GM10847 (cell line): ENCODE results near the gene CDKN1C.

Experiments used
- POLR2A ChIP-seq: IDR thresholded peaks from 2 replicates; pipeline ENCODE4 v1.6.1; 2011; ENCODE audit not compliant: insufficient read length; ENCODE audit errors: extremely low read depth

CDKN1C gene

DNA sequence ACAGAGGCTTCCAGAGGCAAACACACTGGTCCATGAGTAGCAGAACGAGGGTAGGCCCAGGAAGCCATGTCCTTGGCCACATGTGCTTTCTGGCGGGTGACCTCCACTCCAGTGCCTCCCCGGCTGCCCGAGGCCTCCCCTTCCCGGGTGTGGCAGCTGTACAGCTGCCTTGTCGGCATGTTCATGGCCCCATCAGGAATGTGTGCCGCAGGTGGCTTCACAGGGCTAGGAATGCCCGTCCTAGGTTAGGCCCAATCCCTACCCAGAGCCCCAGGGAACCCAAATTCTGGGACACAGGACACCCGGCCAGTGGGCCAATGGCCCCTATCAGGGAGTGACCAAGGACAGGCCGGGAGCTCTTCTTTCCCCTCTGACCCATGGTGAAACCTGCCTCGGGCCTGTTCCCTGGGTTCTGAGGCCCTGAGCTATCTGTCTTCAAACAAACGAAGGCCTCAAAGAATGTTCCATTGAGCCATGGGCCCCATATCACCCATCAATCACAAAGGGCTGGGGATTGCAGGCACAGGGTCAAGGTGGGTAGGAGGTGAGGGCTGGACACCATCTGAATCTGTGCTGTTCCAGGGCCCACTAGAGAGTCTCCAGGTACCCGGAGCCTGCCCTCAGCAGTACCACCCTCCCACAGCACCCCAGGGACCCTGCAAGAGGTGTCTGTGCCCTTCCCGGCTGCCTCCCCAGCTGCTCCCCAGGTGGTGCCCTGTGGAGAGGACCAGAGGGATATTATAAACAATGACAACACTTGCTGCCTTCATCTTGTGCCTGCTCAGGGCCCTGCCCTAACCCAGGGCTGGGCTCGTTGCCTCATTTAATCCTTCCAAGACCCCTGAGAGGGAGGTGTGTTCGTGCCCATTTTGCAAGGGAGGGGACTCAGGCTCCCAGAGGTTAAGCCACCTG is 4.0 kb upstream of the CDKN1C start:
- TF ChIP-seq POLR2A = no peak

DNA sequence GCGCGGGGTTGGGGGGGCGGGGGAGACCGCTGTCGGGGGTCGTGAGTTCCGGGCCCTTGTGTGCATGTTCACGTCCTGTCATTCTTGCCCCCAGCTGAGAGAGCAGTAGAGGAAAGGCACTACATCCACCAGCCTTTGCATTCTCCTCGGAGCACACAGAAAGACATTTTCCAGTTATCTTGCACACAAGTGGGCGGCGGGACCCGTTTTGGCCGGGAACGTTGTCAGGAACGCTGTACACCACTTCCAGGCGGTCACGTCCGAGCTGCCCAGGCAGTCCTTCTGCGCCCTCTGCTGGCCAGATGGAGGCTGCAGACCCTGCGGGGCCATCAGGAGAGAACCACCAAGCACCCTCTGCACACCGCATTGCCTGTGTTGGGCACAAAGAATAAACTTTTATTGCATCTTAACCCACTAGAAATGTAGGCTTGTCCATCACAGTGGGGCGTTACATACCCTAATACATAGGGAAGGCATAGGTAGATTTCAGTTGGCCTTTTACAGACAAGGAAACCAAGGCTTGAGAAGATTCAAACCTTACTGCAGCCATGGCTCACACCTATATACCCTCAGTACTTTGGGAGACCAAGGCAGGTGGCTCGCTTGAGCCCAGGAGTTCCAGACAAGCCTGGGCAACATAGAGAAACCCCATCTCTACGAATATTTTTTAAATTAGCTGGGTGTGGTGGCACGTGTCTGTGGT is 2.8 kb upstream of the CDKN1C start:
- no peak for TF ChIP-seq POLR2A

DNA sequence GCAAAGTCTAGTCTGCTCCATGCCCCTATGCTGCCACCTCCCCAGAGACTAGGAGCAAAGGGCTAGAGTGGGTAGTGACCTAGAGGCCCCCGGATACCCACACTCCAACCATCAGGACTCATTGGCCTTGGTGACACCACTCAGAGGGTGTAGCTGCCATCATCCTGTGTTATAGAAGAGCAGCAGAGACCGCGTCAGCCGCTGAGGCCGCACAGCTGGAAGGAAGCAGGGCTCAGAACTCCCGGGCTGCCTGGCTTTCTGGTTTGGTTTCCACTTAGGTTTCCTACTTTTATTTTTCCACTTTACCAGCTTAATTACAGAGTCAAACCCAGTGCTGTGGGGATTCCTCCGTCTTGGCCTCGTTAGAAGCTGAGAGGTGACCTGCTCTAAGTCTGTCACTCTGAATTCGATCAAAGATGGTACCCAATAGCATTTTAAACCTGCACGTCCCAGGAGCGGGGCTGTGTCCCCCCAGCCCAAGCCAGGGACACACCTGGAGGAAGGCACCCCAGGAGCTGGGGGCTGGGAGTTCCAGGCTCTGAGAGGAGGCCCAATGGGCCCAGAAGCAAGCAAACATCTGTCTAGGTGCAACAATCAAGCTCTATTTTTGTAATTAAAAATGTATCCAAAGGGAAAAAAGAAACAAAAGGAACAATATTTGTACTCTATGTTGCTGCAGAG is 2.1 kb upstream of the CDKN1C start:
- no peak for TF ChIP-seq POLR2A

DNA sequence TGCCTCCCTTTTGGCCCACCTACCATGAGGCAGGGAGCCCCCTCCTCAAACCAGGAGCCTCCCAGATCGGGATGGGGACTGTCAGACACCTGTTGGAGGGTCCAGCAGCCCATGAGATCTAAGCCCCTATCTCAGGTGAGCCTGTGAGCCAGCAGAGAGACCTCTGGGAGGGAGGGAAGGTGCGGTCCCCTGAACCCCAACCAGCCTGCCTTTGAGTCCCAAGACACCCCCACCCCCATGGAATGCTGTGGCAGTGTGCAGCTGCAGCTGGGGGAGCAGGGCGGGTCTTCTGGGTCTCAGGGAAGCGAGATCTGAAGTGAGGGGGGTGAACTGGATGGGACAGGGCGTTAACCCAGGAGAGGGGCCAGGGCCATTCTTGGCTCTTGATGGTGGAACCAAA is 1.4 kb upstream of the CDKN1C start:
- no peak for TF ChIP-seq POLR2A

DNA sequence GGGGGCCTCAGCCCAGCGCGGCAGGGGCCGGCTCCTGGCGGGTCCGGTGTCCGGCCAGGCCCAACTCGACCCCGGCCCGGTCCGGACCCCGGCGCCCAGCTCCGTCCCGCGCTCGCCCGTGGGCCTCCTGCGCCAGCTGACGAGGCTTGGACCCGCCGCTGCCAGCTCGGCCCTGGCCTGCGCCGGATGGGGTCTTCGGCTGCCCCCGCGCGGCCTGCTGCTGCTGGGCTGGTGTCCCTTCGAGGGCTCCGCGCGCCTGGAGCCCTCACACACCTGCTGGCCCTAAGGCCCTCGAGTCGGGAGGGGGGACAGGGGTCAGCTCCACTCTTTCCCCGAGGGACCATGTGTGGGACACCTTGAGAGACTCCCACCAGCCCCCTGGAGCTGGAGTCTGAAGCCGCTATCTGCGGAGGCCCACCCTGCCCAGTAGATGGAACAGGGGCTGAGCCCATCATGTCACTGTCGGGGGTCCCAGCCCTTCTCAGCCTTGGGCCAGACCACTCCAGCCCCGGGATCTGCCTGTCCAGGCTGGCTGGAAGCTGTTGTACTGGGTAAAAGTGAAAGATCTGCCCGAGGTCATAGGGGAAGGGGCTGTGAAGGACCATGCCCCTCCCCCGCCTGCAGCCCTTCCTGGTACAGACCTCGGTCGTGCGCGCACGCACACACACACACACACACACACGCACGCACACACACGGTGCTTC is 768 bp upstream of the CDKN1C start:
- no peak for TF ChIP-seq POLR2A

DNA sequence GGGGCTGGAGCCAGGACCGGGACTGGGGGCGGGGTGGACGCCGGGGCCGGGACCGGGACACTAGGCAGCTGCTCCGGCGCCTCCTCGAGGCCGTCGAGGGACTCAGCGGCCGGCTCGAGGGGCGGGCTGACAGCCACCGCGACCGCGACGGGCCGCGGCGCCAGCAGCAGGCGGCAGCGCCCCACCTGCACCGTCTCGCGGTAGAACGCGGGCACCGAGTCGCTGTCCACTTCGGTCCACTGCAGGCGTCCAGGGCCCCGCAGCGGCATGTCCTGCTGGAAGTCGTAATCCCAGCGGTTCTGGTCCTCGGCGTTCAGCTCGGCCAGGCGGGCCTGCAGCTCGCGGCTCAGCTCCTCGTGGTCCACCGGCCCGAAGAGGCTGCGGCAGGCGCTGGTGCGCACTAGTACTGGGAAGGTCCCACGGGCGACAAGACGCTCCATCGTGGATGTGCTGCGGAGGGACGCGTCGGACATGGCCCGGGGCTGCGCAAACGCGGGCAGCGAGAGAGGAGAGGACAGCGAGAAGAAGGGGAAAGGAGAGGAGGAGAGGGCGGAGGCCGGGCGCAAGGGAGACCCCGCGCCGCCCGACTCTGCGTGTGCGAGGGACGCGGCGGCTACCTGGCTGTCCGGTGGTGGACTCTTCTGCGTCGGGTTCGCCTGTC is 428 bp downstream of the CDKN1C start:
- no peak for TF ChIP-seq POLR2A

DNA sequence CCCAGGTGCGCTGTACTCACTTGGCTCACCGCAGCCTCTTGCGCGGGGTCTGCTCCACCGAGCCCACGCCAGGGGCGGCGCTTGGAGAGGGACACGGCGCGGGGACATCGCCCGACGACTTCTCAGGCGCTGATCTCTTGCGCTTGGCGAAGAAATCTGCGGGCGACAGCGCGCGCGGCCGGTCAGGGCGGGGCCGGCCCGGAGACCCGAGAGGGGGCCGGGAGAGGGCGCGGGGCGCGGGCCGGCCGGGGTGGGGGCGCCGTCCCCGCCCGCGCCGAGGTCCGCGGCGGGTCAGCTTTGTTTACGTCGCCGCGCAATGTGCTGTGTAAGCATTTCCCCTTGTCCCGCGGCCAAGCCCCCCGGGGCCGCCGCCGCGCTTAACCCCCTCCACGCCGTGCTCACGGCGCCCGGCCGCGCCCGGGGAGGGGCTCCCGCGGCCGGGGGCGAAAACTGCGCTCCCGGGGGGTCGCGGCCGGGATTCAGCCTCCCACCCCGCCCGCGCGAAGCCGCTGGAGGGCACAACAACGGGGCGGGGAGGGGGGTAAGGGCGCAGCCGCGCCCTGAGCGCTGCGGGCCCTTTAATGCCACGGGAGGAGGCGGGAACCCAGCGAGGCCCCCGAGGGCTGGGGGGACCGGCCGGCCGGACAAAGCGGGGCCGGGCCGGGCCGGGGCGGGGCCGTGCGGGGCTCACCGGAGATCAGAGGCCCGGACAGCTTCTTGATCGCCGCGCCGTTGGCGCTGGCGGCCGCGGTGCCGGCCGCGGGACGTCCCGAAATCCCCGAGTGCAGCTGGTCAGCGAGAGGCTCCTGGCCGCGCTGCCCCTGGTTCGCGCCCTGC is 1.4 kb downstream of the CDKN1C start:
- TF ChIP-seq POLR2A = no peak

DNA sequence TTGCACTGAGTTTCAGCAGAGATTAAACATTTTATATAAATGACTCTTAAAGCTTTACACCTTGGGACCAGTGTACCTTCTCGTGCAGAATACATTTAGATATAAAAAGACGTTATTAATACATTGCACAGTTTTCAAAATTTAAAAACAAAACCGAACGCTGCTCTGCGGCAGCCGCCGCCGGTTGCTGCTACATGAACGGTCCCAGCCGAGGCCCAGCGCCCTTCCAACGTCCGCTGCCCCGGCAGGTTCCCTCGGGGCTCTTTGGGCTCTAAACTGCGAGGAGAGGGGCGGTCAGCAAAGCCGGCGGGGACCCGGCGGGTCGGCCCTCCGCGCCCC is 2.0 kb downstream of the CDKN1C start:
- no peak for TF ChIP-seq POLR2A

DNA sequence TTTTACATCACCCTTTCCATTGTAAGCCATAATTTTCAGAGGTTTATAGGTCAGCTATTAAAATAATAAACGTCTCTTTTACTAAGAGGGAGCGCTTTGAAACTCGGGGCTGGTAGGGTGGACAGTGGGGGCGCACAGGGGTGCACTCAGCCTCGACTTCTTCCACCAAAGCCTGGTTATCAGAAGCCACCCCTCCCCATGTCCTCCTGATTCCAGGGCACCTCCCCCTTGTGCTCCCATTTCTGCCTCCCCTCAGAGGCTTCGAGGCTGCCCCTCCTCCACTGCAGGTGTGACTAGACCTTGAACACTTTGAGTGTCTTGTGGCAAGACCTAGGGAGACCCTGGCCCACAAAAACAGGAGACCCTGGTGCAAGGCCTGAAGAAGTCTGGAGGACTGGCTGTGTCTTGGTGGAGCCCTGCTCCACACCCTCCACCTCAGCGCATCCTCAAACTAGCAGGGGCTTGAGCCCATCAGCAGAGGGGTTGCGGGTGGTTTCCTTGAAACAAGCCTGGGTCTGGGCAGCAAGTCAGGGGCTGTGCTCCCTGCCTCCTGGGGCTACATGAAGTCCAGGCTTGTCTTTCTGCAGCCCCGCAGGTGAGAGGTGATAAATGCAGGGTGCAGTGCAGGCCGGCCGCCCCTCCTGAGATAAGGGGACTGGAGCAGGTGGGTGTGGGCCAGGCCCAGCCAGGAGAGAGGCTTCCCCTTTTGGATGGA is 3.0 kb downstream of the CDKN1C start:
- TF ChIP-seq POLR2A = no peak

DNA sequence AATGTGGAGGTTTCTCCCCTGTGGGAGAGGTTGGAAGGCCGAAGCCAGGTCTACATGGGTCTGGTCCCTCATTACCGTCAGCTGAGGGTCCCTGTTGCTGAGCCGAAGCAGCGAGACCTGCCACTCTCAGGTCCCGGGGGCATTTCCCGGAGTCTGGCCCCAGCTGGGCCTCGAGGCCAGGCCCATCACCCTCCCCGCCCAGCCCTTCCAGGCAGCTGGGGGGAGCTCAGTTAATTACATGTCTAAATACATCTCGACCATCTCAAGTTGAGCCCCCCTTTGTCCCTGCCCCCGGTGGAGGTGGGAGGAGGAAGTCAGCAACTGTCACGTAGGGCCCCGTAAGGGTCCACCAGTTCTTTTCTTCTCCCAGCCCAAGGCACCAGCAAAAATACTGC is 3.6 kb downstream of the CDKN1C start:
- no peak for TF ChIP-seq POLR2A

DNA sequence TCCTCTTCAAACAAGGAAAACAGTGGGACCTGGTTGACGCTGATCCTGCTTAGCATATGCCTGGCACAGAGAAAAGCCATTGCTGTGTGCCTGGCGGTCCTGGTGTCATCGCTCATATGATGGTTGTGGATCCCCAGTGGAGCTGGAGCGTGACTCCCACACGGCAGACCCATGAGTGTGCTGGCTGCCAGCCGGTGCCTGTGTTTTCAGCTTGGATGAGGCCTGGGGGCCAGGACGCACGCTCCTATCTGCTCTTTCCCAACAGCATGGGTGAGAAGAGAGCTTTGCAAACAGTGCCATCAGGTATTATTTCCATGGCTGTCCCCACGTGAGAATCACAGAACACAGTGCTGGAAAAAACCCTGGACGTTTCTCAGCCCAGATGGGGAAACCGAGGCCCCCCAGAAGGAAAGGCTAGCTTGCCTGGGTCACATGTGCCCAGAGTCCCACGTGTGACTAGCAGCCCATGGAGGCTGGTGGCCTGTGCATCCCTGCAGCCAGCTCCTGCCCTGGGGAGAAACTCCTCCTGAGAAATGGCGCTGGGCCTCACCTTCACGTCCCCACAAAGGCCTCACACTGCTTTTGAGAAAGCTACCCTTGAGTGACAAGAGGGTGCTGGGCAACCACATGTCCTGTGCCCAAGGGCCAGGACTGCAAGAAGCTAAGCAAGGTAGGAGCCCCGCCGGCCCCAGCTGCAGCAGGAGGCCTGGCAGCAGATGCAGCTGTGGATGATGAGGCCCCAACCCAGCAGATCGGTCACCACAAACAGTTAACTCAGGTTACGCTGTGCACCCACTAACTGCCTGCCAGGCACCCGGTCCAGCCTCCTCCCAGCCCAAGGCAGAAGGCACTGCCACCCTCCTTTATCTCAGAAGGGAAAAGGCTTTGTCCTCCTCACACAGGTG is 4.2 kb downstream of the CDKN1C start:
- TF ChIP-seq POLR2A = no peak

DNA sequence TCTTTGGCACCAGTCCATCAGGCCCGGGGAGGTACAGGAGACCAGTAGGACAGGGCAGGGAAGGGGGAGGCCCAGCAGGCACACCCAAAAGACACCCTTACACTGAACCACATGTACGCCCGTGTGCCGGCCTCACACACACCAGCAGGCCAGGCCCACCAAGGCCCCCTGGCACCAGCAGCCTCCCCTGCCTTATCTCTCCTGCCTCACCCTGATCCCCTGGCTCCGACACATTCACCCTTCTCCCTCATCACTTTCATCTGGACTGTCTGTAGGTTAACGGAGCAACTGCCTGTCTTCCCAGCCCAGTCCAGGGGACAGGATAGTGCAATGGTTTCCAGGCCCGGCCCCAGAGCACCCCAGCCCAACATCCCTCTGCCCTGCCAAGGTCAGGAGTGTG is 4.9 kb downstream of the CDKN1C start:
- no peak for TF ChIP-seq POLR2A

DNA sequence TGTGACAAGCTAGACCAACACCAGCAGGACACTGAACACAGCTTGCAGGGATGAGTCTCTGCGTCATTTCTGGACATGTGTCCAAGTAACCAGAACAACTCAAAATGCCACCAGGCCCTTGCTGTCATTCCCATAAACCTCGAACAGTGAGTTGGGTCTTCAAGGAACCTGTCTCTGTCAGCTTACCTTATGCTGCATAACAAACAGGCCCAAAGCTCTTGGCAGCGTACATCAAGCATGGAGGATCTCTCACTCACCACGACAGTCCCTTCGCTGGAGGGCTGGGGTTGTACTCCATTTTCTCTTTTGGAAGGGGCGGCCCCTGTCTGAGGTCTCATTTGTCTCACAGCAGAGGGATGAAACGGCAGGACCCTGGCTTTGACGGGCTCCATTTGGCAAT is 6.8 kb downstream of the CDKN1C start:
- no peak for TF ChIP-seq POLR2A

DNA sequence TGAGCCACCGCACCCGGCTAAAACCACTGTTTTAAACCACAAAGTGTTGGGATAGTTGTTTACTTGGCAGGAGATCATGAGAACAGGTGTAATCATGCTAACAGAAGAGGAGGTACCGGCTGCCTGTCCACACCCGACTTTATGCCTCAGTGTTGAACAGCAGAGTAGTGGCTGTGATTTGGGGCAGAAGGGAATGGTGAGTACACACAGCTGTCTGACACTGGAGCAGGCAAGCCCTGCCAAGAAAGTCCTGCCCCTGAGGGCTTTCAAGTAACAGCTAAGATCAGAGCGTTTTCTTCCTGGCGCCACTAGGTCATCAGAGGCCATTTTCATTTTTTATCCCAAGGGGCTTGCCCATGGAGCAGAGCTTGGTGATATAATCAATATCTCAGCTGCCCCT is 8.1 kb downstream of the CDKN1C start:
- TF ChIP-seq POLR2A = no peak
